ENCODE measurements around the gene FMN1.

- no peak for TF ChIP-seq GATA2 (IDR thresholded peaks at IDR 0.05; ENCODE audit: low read depth, low read length)
- TF ChIP-seq GATA3 (IDR thresholded peaks at IDR 0.05; ENCODE audit: low read depth, low read length) = no peak
These were observed 353.8 kb downstream of the FMN1 start for GRCh38 chr15:32840507-32841245.

All from SH-SY5Y (cell line).